K562 (cell line): ENCODE measurements around the gene MED13L. TPM values are rescaled to one million over a fixed set of nuclear protein-coding genes. Genes with fewer than 3 reads are reported as not detected.

Experiments used
- ATF1 ChIP-seq, 2 experiments: fragments of 450-650 bp in 1 of 2; IDR thresholded peaks; 2 replicates each; pipeline ENCODE4 v1.6.1; 2016; ENCODE audit warnings: missing compliant biosample characterization in 1 of 2, missing genetic modification characterization in 1 of 2
- ATF4 ChIP-seq: fragments of 450-650 bp; formaldehyde crosslinking; IDR thresholded peaks from 2 replicates; pipeline ENCODE4 v1.4.0; 2022; ENCODE audit warnings: mild to moderate bottlenecking, moderate library complexity
- ATF7 ChIP-seq: fragments of 450-650 bp; IDR thresholded peaks from 2 replicates; pipeline ENCODE4 v1.7.1; 2014; ENCODE audit warnings: mild to moderate bottlenecking, moderate library complexity
- CEBPG ChIP-seq, 3 experiments: fragments of 200-800 bp in 1 of 3; sonication (Bioruptor generic) in 1 of 3; sonication (generic) in 1 of 3; formaldehyde crosslinking in 1 of 3; IDR thresholded peaks in 2 of 3; conservative IDR thresholded peaks in 1 of 3; 2 replicates each; pipeline versions ENCODE4 v1.6.1 to v1.8.0; 2016 to 2022; ENCODE audit warnings: missing compliant biosample characterization in 2 of 3, missing genetic modification characterization in 2 of 3, mild to moderate bottlenecking in 1 of 3, missing genetic modification reagents in 1 of 3
- CHD2 ChIP-seq: IDR thresholded peaks from 2 replicates; pipeline ENCODE4 v1.6.1; 2011; ENCODE audit warnings: low read depth, low read length
- FOSL1 ChIP-seq: fragments of 200-800 bp; sonication (Bioruptor generic); conservative IDR thresholded peaks from 2 replicates; pipeline ENCODE4 v1.6.1; 2016; ENCODE audit warnings: missing genetic modification characterization, missing compliant biosample characterization
- FOXJ3 ChIP-seq: sonication (generic); formaldehyde crosslinking; IDR thresholded peaks from 2 replicates; pipeline ENCODE4 v1.4.0; 2020; ENCODE audit warnings: mild to moderate bottlenecking, missing genetic modification reagents
- HDAC2 ChIP-seq: fragments of 450-650 bp; IDR thresholded peaks from 2 replicates; pipeline ENCODE4 v1.6.1; 2016; ENCODE audit warnings: mild to moderate bottlenecking
- MAFF ChIP-seq: IDR thresholded peaks from 2 replicates; pipeline ENCODE4 v1.6.1; 2012; ENCODE audit warnings: low read length, improper control_type of control experiment
- PTRF ChIP-seq: fragments of 450-650 bp; IDR thresholded peaks from 2 replicates; pipeline ENCODE4 v1.6.1; 2016; ENCODE audit warnings: mild to moderate bottlenecking, missing genetic modification characterization, missing compliant biosample characterization
- RB1 ChIP-seq: fragments of 450-650 bp; IDR thresholded peaks from 2 replicates; pipeline ENCODE4 v1.6.1; 2017; ENCODE audit warnings: low read depth, mild to moderate bottlenecking
- SOX6 ChIP-seq: fragments of 450-650 bp; IDR thresholded peaks from 2 replicates; pipeline ENCODE4 v1.6.1; 2014; ENCODE audit warnings: mild to moderate bottlenecking
- TEAD2 ChIP-seq: fragments of 450-650 bp; IDR thresholded peaks from 2 replicates; pipeline ENCODE4 v1.6.1; 2016; ENCODE audit warnings: missing genetic modification characterization, control low read depth, missing compliant biosample characterization
- ZBTB40 ChIP-seq, 2 experiments: fragments of 450-650 bp in 1 of 2; sonication (generic) in 1 of 2; formaldehyde crosslinking in 1 of 2; IDR thresholded peaks; 2 replicates each; pipeline versions ENCODE4 v1.7.1 to v1.9.0; 2016 to 2022; ENCODE audit warnings: inconsistent platforms in 1 of 2, mild to moderate bottlenecking in 1 of 2, missing genetic modification reagents in 1 of 2
- ZNF165 ChIP-seq: fragments of 250-450 bp; sonication (Bioruptor Pico); IDR thresholded peaks from 2 replicates; pipeline ENCODE4 v1.4.0; 2020; ENCODE audit warnings: borderline replicate concordance
- ZNF184 ChIP-seq: sonication (generic); formaldehyde crosslinking; IDR thresholded peaks from 2 replicates; pipeline ENCODE4 v1.5.0; 2020; ENCODE audit warnings: missing genetic modification reagents
- ZNF584 ChIP-seq: fragments of 200-800 bp; sonication (Bioruptor generic); IDR thresholded peaks from 2 replicates; pipeline ENCODE4 v1.6.1; 2016; ENCODE audit warnings: low read depth, mild to moderate bottlenecking, missing genetic modification characterization, missing compliant biosample characterization
- ZNF589 ChIP-seq: fragments of 200-800 bp; sonication (Bioruptor generic); IDR thresholded peaks from 2 replicates; pipeline ENCODE4 v1.6.1; 2016; ENCODE audit warnings: low read depth, missing genetic modification characterization, missing compliant biosample characterization
- polyA plus RNA-seq, 8 experiments: library from polyadenylated mRNA; depleted of rRNA in 4 of 8; stranded (reverse) in 5 of 8; unstranded in 3 of 8; fragments of >200 nt; fragmentation: Nextera tagmentation in 2 of 8; fragmentation: Illumina TruSeq in 1 of 8; extraction: Ambion mirVana in 2 of 8; extraction: Trizol in 1 of 8; gene quantifications; 2 replicates each; pipeline versions ENCODE4 v1.2.1 to v1.2.3, GENCODE V29; 2011 to 2014; ENCODE audit warnings: inconsistent platforms in 1 of 8, missing spikeins in 1 of 8
- total RNA-seq, 7 experiments: library from RNA; depleted of rRNA in 6 of 7; stranded (reverse); fragments of >200 nt in 6 of 7; fragmentation: Illumina TruSeq in 2 of 7; extraction: Trizol in 2 of 7; gene quantifications; 2 replicates each; pipeline versions ENCODE4 v1.2.1 to v1.2.3, GENCODE V29; 2011 to 2021; ENCODE audit warnings: low replicate concordance in 1 of 7

MED13L gene
- total and polyA plus RNA-seq, 9 of the 15 experiments (the other 6 are each of a cell fraction or from before 2014, with no cell fraction given), result 13.4 to 90.3 (median 36.9) TPM

- TF ChIP-seq HDAC2, result 0 out of 2 replicates have a peak, but pooled peaks have one; percentile 27
- TF ChIP-seq ZNF165, result no peak
- no peak for TF ChIP-seq ZNF184 (CRISPR knock-in tag)
- 0 out of 2 replicates have a peak, but pooled peaks have one; percentile 18 for TF ChIP-seq ZNF584 (CRISPR knock-in tag)
- TF ChIP-seq FOXJ3 (CRISPR knock-in tag), result no peak
- TF ChIP-seq ZBTB40 (IDR thresholded peaks at IDR 0.05), result 0 out of 2 replicates have a peak, but pooled peaks have one; percentile 13
- TF ChIP-seq ZBTB40 (CRISPR knock-in tag; IDR thresholded peaks at IDR 0.05), result no peak
- TF ChIP-seq TEAD2 (tag), result no peak
- 0 out of 2 replicates have a peak, but pooled peaks have one; percentile 18 for TF ChIP-seq ZNF589 (CRISPR knock-in tag)
- 0 out of 2 replicates have a peak, but pooled peaks have one; percentile 26 for TF ChIP-seq SOX6
- no peak for TF ChIP-seq CHD2
- peak; percentile 80 for TF ChIP-seq ATF4 (CRISPR knock-in tag)
- 0 out of 2 replicates have a peak, but pooled peaks have one; percentile 46 for TF ChIP-seq ATF7
- TF ChIP-seq ATF1 (CRISPR knock-in tag; IDR thresholded peaks at IDR 0.05), result no peak
- TF ChIP-seq ATF1 (tag; IDR thresholded peaks at IDR 0.05), result peak; percentile 72
- no peak for TF ChIP-seq MAFF
- TF ChIP-seq FOSL1 (tag), result 0 out of 2 replicates have a peak, but pooled peaks have one; percentile 13
- TF ChIP-seq PTRF (tag), result no peak
- no peak for TF ChIP-seq CEBPG (CRISPR knock-in tag; IDR thresholded peaks at IDR 0.05)
- TF ChIP-seq CEBPG (tag; conservative IDR thresholded peaks at IDR 0.05 in 1 of 2, IDR thresholded peaks at IDR 0.05 in 1 of 2), result peak in 1 of 2 experiments; percentile 44; a peak in 2 of 4 replicates
- TF ChIP-seq RB1, result no peak
Measured at GRCh38 chr12:116313194-116313927, 35.9 kb upstream of the MED13L start (continued).
